ENCODE results near the gene PPIE. TPM values are rescaled to one million over a fixed set of nuclear protein-coding genes. Genes with fewer than 3 reads are reported as not detected.

PPIE gene
- total RNA-seq, 1 experiment from 2014 or later = 36.3 TPM

- Histone ChIP-seq H3K14ac (ENCODE audit: insufficient read depth, low read length) (no peak overlapping the region), H2BK15ac (ENCODE audit: low read depth, low read length) (no peak overlapping the region), H2AK5ac (ENCODE audit: insufficient read length, low read length) (no peak overlapping the region), H2BK5ac (ENCODE audit: insufficient read length, low read length) (no peak overlapping the region), H3K9me3 (ENCODE audit: control insufficient read depth, low read depth, low read length) (no peaks in the 10 kb centered on the region), H2BK20ac (ENCODE audit: low read depth, low read length, poor library complexity, severe bottlenecking) (no peak overlapping the region), H3K4ac (ENCODE audit: low read depth, low read length) (no peak overlapping the region), H4K20me1 (ENCODE audit: control insufficient read depth, insufficient read depth, insufficient read length) (no peaks in the 10 kb centered on the region), H3K56ac (ENCODE audit: insufficient read length, low read depth, low read length) (no peak overlapping the region), H3K18ac (ENCODE audit: insufficient read length, low read depth, low read length) (no peak overlapping the region), H3K4me2 (ENCODE audit: insufficient read depth, insufficient read length, low read length) (no peak overlapping the region), H3T11ph (ENCODE audit: low read length) (no peak overlapping the region), H2BK12ac (ENCODE audit: insufficient read length, low read depth, low read length) (no peak overlapping the region), H4K91ac (ENCODE audit: insufficient read length, low read depth, low read length) (no peak overlapping the region), H3K4me1 (ENCODE audit: insufficient read depth, low read length) (no peaks in the 10 kb centered on the region), H3K9ac (ENCODE audit: extremely low read depth, insufficient read length, low read length) (no peak overlapping the region), H3K23me2 (ENCODE audit: insufficient read length, low read depth, low read length, poor library complexity, severe bottlenecking) (no peaks in the 10 kb centered on the region), H3K27ac (ENCODE audit: insufficient read length, low read depth, low read length) (no peak overlapping the region), H4K5ac (ENCODE audit: insufficient read length, low read depth, low read length) (no peak overlapping the region), H2BK120ac (ENCODE audit: low read depth, low read length, poor library complexity, severe bottlenecking) (no peak overlapping the region), H3K79me2 (ENCODE audit: insufficient read depth, low read length) (no peaks in the 10 kb centered on the region), H2AFZ (ENCODE audit: low read length) (no peak overlapping the region), H4K8ac (replicated peaks; ENCODE audit: insufficient read length, low read depth, low read length) (no peak overlapping the region), H3K27me3 (ENCODE audit: insufficient read depth, low read length) (peaks cover 27% of the 10 kb centered on the region; the same call in 1 of the 2 replicates), H3K79me1 (ENCODE audit: insufficient read depth, low read depth, low read length, poor library complexity, severe bottlenecking) (no peaks in the 10 kb centered on the region), H3K23ac (ENCODE audit: insufficient read length, low read depth, low read length) (no peak overlapping the region)
- H3K4me1 Mint-ChIP-seq = peaks cover 2% of the 10 kb centered on the region in 2 experiments; a peak in 2 of 4 replicates
- no peak for TF ChIP-seq CTCF (conservative IDR thresholded peaks at IDR 0.05)
- no peak overlapping the region for H3K4me3 Mint-ChIP-seq
- H3K27ac Mint-ChIP-seq = no peak overlapping the region
- H3K36me3 Mint-ChIP-seq (ENCODE audit: insufficient read depth in 1 of 3, low read depth in 3 of 3) = no peaks in the 10 kb centered on the region
- no peak for DNase-seq
- H3K9me3 Mint-ChIP-seq = no peaks in the 10 kb centered on the region
- WGBS (ENCODE audit: extremely low coverage, insufficient read length, low lambda C conversion rate) = no CpG with 5 or more reads among the region's 7 CpGs
- peaks cover 100% of the 10 kb centered on the region for H3K27me3 Mint-ChIP-seq (ENCODE audit: low read depth)
These were observed 5.5 kb upstream of the PPIE start for GRCh38 chr1:39733161-39733560.
